ENCODE data around the gene PPDPF. TPM values are rescaled to one million over a fixed set of nuclear protein-coding genes. Genes with fewer than 3 reads are reported as not detected.

PPDPF gene
- total and polyA plus RNA-seq, 3 donors from 2014 or later = 207 to 529 (median 431) TPM

GRCh38 chr20:63536997-63537524, 16.5 kb downstream of the PPDPF start, which contains the start of gene PTK6:
Gene PTK6 (minus strand): TSS chr20:63537376. CDS start chr20:63537314, 62 bp downstream.
- Histone ChIP-seq H3K4me1 (peaks cover 10% of the 10 kb centered on the region), H3K4me3 (no peak within 1 kb of the TSS), H3K27me3 (no peaks in the 10 kb centered on the region), H3K9me3 (no peaks in the 10 kb centered on the region), H3K36me3 (ENCODE audit: low read depth, missing control alignments) (no peaks in the 10 kb centered on the region), H3K27ac (no peak within 1 kb of the TSS)
- whole genome bisulfite sequencing, 2 donors = 77 to 81% methylated on average over 9 to 28 of the region's 29 CpGs
- no peak for DNase-seq
- TF ChIP-seq POLR2A (IDR thresholded peaks at IDR 0.05) = no peak
- TF ChIP-seq, protein P1, sequence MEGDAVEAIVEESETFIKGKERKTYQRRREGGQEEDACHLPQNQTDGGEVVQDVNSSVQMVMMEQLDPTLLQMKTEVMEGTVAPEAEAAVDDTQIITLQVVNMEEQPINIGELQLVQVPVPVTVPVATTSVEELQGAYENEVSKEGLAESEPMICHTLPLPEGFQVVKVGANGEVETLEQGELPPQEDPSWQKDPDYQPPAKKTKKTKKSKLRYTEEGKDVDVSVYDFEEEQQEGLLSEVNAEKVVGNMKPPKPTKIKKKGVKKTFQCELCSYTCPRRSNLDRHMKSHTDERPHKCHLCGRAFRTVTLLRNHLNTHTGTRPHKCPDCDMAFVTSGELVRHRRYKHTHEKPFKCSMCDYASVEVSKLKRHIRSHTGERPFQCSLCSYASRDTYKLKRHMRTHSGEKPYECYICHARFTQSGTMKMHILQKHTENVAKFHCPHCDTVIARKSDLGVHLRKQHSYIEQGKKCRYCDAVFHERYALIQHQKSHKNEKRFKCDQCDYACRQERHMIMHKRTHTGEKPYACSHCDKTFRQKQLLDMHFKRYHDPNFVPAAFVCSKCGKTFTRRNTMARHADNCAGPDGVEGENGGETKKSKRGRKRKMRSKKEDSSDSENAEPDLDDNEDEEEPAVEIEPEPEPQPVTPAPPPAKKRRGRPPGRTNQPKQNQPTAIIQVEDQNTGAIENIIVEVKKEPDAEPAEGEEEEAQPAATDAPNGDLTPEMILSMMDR (IDR thresholded peaks at IDR 0.05) = no peak
- intact Hi-C loops (cut with DNase I; ENCODE audit: low total_unique reads) = loop anchor here (5.0 kb wide), 1 partner anchor 440 kb away; the partner anchor contains the start of gene SAMD10

GRCh38 chr20:63537525-63538203, 17.1 kb downstream of the PPDPF start:
- peaks cover 10% of the 10 kb centered on the region for H3K4me1 ChIP-seq
- TF ChIP-seq, protein P1 (IDR thresholded peaks at IDR 0.05) = peak; percentile 84 to 89 (median 87)
- TF ChIP-seq POLR2A (IDR thresholded peaks at IDR 0.05) = no peak
- intact Hi-C loops (cut with DNase I; ENCODE audit: low total_unique reads) = loop anchor here (5.0 kb wide), 1 partner anchor 440 kb away; the partner anchor contains the start of gene SAMD10
- no peak overlapping the region for H3K27ac ChIP-seq
- H3K27me3 ChIP-seq = no peaks in the 10 kb centered on the region
- H3K9me3 ChIP-seq = no peaks in the 10 kb centered on the region
- no peak overlapping the region for H3K4me3 ChIP-seq
- peak; percentile 73 for DNase-seq
- no peaks in the 10 kb centered on the region for H3K36me3 ChIP-seq (ENCODE audit: low read depth, missing control alignments)
- 16 to 28% methylated on average over 16 to 34 of the region's 34 CpGs for WGBS, 2 donors

GRCh38 chr20:63538204-63539091, 17.9 kb downstream of the PPDPF start:
- no peaks in the 10 kb centered on the region for H3K36me3 ChIP-seq (ENCODE audit: low read depth, missing control alignments)
- H3K27me3 ChIP-seq = no peaks in the 10 kb centered on the region
- DNase-seq = no peak
- TF ChIP-seq, protein P1 (IDR thresholded peaks at IDR 0.05) = no peak
- no peak for TF ChIP-seq POLR2A (IDR thresholded peaks at IDR 0.05)
- 32 to 66% methylated on average over 4 to 27 of the region's 27 CpGs for WGBS, 2 donors
- H3K4me1 ChIP-seq = peaks cover 10% of the 10 kb centered on the region
- intact Hi-C loops (cut with DNase I; ENCODE audit: low total_unique reads) = loop anchor here (5.0 kb wide), 1 partner anchor 439 kb away; the partner anchor contains the start of gene SAMD10
- no peaks in the 10 kb centered on the region for H3K9me3 ChIP-seq
- no peak overlapping the region for H3K27ac ChIP-seq
- no peak overlapping the region for H3K4me3 ChIP-seq

GRCh38 chr20:63539092-63539430, 18.5 kb downstream of the PPDPF start:
- H3K4me3 ChIP-seq = no peak overlapping the region
- intact Hi-C loops (cut with DNase I; ENCODE audit: low total_unique reads) = loop anchor here (5.0 kb wide), 1 partner anchor 438 kb away; the partner anchor contains the start of gene SAMD10
- WGBS, 2 donors = 62 to 90% methylated on average over 7 to 12 of the region's 12 CpGs

More at GRCh38 chr20:63539092-63539430, 18.5 kb downstream of the PPDPF start:
- Histone ChIP-seq H3K36me3 (ENCODE audit: low read depth, missing control alignments) (no peaks in the 10 kb centered on the region), H3K4me1 (peaks cover 10% of the 10 kb centered on the region), H3K9me3 (no peaks in the 10 kb centered on the region), H3K27ac (no peak overlapping the region), H3K27me3 (no peaks in the 10 kb centered on the region)
- TF ChIP-seq, protein P1 (IDR thresholded peaks at IDR 0.05) = no peak
- no peak for TF ChIP-seq POLR2A (IDR thresholded peaks at IDR 0.05)
- no peak for DNase-seq

All from testis (tissue), 3 donors.